Neural cell (in vitro differentiated cells): ENCODE data around the gene ASB18. TPM values are rescaled to one million over a fixed set of nuclear protein-coding genes. Genes with fewer than 3 reads are reported as not detected.

Experiments
- H2AFZ ChIP-seq: fragments of 200-600, 300-800 bp; sonication (generic), shearing (Covaris generic); 2 replicates; pipeline ENCODE4 v1.6.0; 2014; ENCODE audit warnings: low read depth, mild to moderate bottlenecking, antibody characterized with exemption, low read length, moderate library complexity
- H3F3A ChIP-seq: fragments of 200-600 bp; shearing (Covaris generic); 2 replicates; pipeline ENCODE4 v1.6.1; 2016; ENCODE audit warnings: mild to moderate bottlenecking, moderate library complexity, mixed read lengths, antibody characterized with exemption, low read length; ENCODE audit not compliant: insufficient read depth, poor library complexity, severe bottlenecking
- H3K27ac ChIP-seq: fragments of 200-600, 300-800 bp; sonication (generic), shearing (Covaris generic); 2 replicates; pipeline ENCODE4 v1.5.1; 2014; ENCODE audit warnings: mild to moderate bottlenecking, low read length, moderate library complexity
- H3K27me3 ChIP-seq: fragments of 300-800, 200-600 bp; sonication (generic), shearing (Covaris generic); 2 replicates; pipeline ENCODE4 v1.6.0; 2014; ENCODE audit warnings: mild to moderate bottlenecking, low read depth, low read length, moderate library complexity; ENCODE audit not compliant: insufficient read depth
- H3K36me3 ChIP-seq: fragments of 300-800, 200-600 bp; sonication (generic), shearing (Covaris generic); 2 replicates; pipeline ENCODE4 v1.5.1; 2014; ENCODE audit warnings: mild to moderate bottlenecking, antibody characterized with exemption, low read length, moderate library complexity; ENCODE audit not compliant: insufficient read depth
- H3K4me2 ChIP-seq: fragments of 300-800, 200-600 bp; sonication (generic), shearing (Covaris generic); 2 replicates; pipeline ENCODE4 v1.6.0; 2014; ENCODE audit warnings: mild to moderate bottlenecking, low read length
- H3K4me3 ChIP-seq: fragments of 300-800, 200-600 bp; sonication (generic), shearing (Covaris generic); 2 replicates; pipeline ENCODE4 v1.5.1; 2014; ENCODE audit warnings: mild to moderate bottlenecking, low read length, moderate library complexity
- H3K79me2 ChIP-seq: fragments of 200-600 bp; shearing (Covaris generic); replicated peaks from 2 replicates; pipeline ENCODE4 v1.6.0; 2014; ENCODE audit warnings: mild to moderate bottlenecking, low read length, moderate library complexity; ENCODE audit not compliant: insufficient read depth
- H3K9ac ChIP-seq: fragments of 300-800, 200-600 bp; sonication (generic), shearing (Covaris generic); 2 replicates; pipeline ENCODE4 v1.6.1; 2016; ENCODE audit warnings: mild to moderate bottlenecking, low read length, mixed read lengths
- H3K9me2 ChIP-seq: fragments of 200-600 bp; shearing (Covaris generic); 2 replicates; pipeline ENCODE4 v1.6.1; 2016; ENCODE audit warnings: mild to moderate bottlenecking, low read length, mixed read lengths; ENCODE audit not compliant: insufficient read depth
- H3K9me3 ChIP-seq: fragments of 200-600, 300-800 bp; sonication (generic), shearing (Covaris generic); 2 replicates; pipeline ENCODE4 v1.6.1; 2016; ENCODE audit warnings: mild to moderate bottlenecking, mixed run types, low read length, moderate library complexity, mixed read lengths
- H4K20me1 ChIP-seq: fragments of 200-600 bp; shearing (Covaris generic); 2 replicates; pipeline ENCODE4 v1.6.1; 2016; ENCODE audit warnings: mild to moderate bottlenecking, mixed run types; ENCODE audit not compliant: insufficient read depth
- EP300 ChIP-seq: fragments of 450-650 bp; conservative IDR thresholded peaks from 2 replicates; pipeline ENCODE4 v1.6.1; 2014; ENCODE audit warnings: antibody characterized with exemption, mild to moderate bottlenecking, moderate library complexity; ENCODE audit not compliant: poor library complexity, severe bottlenecking
- EZH2 ChIP-seq: fragments of 200-600, 300-800 bp; shearing (Covaris generic), sonication (generic); IDR thresholded peaks from 2 replicates; pipeline ENCODE4 v1.6.1; 2014; ENCODE audit warnings: antibody characterized with exemption, low read length, borderline replicate concordance, mild to moderate bottlenecking; ENCODE audit not compliant: insufficient read depth, poor library complexity, severe bottlenecking
- MXI1 ChIP-seq: fragments of 450-650 bp; conservative IDR thresholded peaks from 2 replicates; pipeline ENCODE4 v1.6.1; 2014; ENCODE audit warnings: antibody characterized with exemption, mild to moderate bottlenecking; ENCODE audit not compliant: poor library complexity, severe bottlenecking
- POLR2AphosphoS5 ChIP-seq: IDR thresholded peaks from 2 replicates; pipeline ENCODE4 v1.6.1; 2012
- RAD21 ChIP-seq: fragments of 450-650 bp; conservative IDR thresholded peaks from 2 replicates; pipeline ENCODE4 v1.6.1; 2014; ENCODE audit warnings: antibody characterized with exemption, mild to moderate bottlenecking, moderate library complexity
- SMC3 ChIP-seq: fragments of 450-650 bp; conservative IDR thresholded peaks from 2 replicates; pipeline ENCODE4 v1.6.1; 2014; ENCODE audit warnings: antibody characterized with exemption, mild to moderate bottlenecking, moderate library complexity; ENCODE audit not compliant: poor library complexity
- TAF1 ChIP-seq: IDR thresholded peaks from 2 replicates; pipeline ENCODE4 v1.6.1; 2012; ENCODE audit warnings: low read depth
- polyA plus RNA-seq: library from polyadenylated mRNA; depleted of rRNA; stranded (reverse); fragments of >200 nt; gene quantifications from 2 replicates; pipeline ENCODE4 v1.2.3, GENCODE V29; 2014
- TF ChIP-seq, protein P1 (sequence below): fragments of 450-650 bp; IDR thresholded peaks from 2 replicates; pipeline ENCODE4 v1.5.1; 2014; ENCODE audit warnings: antibody characterized with exemption, mild to moderate bottlenecking, moderate library complexity; ENCODE audit not compliant: poor library complexity, severe bottlenecking
- TF ChIP-seq, protein P2 (sequence below): IDR thresholded peaks from 2 replicates; pipeline ENCODE4 v1.6.1; 2012; ENCODE audit warnings: borderline replicate concordance

Gene ASB18
- polyA plus RNA-seq, 1 donor from 2014 or later: not detected

DNA sequence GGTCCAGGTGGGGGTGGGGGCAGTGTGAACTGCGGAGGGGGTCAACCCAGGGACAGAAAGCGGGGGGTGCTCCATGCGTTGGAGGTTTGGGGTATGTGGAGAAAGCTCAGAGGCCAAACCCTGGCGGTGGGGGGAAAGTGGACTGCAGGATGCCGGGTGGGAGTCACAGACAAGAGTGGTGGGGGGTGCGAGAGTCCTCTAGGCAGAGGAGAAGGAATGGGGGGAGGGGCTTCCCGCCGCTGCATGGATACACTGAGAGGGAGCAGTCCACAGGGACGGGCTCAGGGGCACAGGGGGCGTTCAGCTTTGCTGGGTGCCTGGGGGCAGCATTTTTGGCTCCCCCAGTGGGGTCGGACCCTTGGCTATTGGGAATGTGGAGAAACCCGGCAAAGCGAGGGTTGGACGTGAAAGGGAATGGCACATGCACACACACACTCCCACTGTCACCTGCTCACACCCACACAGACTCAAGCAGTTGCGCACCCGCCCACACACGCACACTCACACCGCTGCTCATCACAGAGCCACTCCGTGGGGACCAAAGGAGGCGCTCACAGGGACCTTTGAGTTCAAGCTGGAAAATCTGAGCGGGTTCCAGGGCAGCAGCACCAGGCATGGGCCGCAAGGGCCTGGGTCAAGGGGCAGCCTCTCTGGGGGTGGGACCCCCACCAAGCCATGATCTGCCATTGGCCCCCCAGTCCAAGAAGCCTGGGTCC, 103.7 kb downstream of the ASB18 start:
- Histone ChIP-seq H3K36me3 (no peaks in the 10 kb centered on the region), H3K4me3 (no peak overlapping the region), H3K9me3 (no peaks in the 10 kb centered on the region), H3K4me2 (no peak overlapping the region), H3F3A (no peaks in the 10 kb centered on the region), H3K9ac (no peak overlapping the region), H3K9me2 (no peaks in the 10 kb centered on the region), H3K79me2 (no peaks in the 10 kb centered on the region), H4K20me1 (no peaks in the 10 kb centered on the region), H3K27me3 (peaks cover 95% of the 10 kb centered on the region), H3K27ac (no peak overlapping the region), H2AFZ (no peak overlapping the region)
- TF ChIP-seq, protein P1, sequence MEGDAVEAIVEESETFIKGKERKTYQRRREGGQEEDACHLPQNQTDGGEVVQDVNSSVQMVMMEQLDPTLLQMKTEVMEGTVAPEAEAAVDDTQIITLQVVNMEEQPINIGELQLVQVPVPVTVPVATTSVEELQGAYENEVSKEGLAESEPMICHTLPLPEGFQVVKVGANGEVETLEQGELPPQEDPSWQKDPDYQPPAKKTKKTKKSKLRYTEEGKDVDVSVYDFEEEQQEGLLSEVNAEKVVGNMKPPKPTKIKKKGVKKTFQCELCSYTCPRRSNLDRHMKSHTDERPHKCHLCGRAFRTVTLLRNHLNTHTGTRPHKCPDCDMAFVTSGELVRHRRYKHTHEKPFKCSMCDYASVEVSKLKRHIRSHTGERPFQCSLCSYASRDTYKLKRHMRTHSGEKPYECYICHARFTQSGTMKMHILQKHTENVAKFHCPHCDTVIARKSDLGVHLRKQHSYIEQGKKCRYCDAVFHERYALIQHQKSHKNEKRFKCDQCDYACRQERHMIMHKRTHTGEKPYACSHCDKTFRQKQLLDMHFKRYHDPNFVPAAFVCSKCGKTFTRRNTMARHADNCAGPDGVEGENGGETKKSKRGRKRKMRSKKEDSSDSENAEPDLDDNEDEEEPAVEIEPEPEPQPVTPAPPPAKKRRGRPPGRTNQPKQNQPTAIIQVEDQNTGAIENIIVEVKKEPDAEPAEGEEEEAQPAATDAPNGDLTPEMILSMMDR: no peak
- no peak for TF ChIP-seq POLR2AphosphoS5
- TF ChIP-seq RAD21: no peak
- TF ChIP-seq EP300: no peak
- no peak for TF ChIP-seq SMC3
- TF ChIP-seq EZH2: no peak
- TF ChIP-seq, protein P2, sequence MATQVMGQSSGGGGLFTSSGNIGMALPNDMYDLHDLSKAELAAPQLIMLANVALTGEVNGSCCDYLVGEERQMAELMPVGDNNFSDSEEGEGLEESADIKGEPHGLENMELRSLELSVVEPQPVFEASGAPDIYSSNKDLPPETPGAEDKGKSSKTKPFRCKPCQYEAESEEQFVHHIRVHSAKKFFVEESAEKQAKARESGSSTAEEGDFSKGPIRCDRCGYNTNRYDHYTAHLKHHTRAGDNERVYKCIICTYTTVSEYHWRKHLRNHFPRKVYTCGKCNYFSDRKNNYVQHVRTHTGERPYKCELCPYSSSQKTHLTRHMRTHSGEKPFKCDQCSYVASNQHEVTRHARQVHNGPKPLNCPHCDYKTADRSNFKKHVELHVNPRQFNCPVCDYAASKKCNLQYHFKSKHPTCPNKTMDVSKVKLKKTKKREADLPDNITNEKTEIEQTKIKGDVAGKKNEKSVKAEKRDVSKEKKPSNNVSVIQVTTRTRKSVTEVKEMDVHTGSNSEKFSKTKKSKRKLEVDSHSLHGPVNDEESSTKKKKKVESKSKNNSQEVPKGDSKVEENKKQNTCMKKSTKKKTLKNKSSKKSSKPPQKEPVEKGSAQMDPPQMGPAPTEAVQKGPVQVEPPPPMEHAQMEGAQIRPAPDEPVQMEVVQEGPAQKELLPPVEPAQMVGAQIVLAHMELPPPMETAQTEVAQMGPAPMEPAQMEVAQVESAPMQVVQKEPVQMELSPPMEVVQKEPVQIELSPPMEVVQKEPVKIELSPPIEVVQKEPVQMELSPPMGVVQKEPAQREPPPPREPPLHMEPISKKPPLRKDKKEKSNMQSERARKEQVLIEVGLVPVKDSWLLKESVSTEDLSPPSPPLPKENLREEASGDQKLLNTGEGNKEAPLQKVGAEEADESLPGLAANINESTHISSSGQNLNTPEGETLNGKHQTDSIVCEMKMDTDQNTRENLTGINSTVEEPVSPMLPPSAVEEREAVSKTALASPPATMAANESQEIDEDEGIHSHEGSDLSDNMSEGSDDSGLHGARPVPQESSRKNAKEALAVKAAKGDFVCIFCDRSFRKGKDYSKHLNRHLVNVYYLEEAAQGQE: no peak
- no peak for TF ChIP-seq MXI1
- no peak for TF ChIP-seq TAF1

DNA sequence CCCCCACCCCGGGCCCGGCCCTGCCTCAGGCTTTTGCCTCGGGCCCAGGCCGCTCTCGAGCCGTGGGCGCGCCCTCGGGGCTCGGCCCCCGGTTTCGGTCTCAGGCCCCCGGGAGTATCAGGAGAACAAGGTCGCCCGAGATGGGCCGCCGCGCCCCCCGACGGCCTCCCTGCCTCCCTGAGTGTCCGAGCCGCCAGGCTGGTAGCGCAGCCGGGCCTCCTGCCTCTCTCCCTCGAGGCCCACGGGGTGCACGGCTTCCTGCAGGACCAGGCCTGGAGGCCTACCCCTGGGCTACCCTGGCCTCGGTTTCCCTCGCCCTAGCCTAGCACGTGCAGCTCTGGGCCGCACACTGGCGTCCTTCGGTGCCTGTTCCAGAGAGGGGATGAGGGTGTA, 104.4 kb downstream of the ASB18 start:
- Histone ChIP-seq H3K9me2 (no peaks in the 10 kb centered on the region), H3K79me2 (no peaks in the 10 kb centered on the region), H3K9ac (no peak overlapping the region), H2AFZ (no peak overlapping the region), H3K36me3 (no peaks in the 10 kb centered on the region), H3K4me2 (no peak overlapping the region), H3K27me3 (peaks cover 90% of the 10 kb centered on the region), H3F3A (no peaks in the 10 kb centered on the region), H4K20me1 (no peaks in the 10 kb centered on the region), H3K27ac (no peak overlapping the region), H3K9me3 (no peaks in the 10 kb centered on the region), H3K4me3 (no peak overlapping the region)
- TF ChIP-seq SMC3 (no peak), POLR2AphosphoS5 (no peak), RAD21 (no peak), EZH2 (no peak), EP300 (no peak), MXI1 (no peak)
- TF ChIP-seq, protein P1: no peak
